NCI-H1694 (cell line): ENCODE measurements around the gene SFTA2.
A peak's percentile ranks its signal among the peaks of the same experiment; 100 is the strongest.
"Not testable (repeated sequence)": the region's sequence is repeated elsewhere in the genome, so short reads cannot be mapped to it uniquely, and the experiment has no call there.

Source experiments
- DNase-seq: peaks from one replicate; lab custom pipeline; 2025; lab: John Stamatoyannopoulos, UW

The SFTA2 gene

GRCh38 chr6:30942338-30943060 lies 10.5 kb upstream of the SFTA2 start:
- DNase-seq, result no peak

- no peak for DNase-seq
These were observed 8.5 kb upstream of the SFTA2 start, which contains the start of gene MUCL3 for GRCh38 chr6:30940361-30940986. MUCL3 (plus strand) TSS chr6:30940973; CDS start chr6:30941000, 27 bp downstream.

GRCh38 chr6:30939473-30939872 lies 7.5 kb upstream of the SFTA2 start:
- DNase-seq, result no peak

GRCh38 chr6:30938730-30939129 lies 6.8 kb upstream of the SFTA2 start:
- DNase-seq, result no peak

- no peak for DNase-seq
These were observed 5.3 kb upstream of the SFTA2 start for GRCh38 chr6:30937265-30937664.

- DNase-seq, result no peak
These were observed 3.0 kb upstream of the SFTA2 start for GRCh38 chr6:30935018-30935417.

- no peak for DNase-seq
These were observed 845 bp upstream of the SFTA2 start for GRCh38 chr6:30932665-30933365.

GRCh38 chr6:30931272-30931671 lies 698 bp downstream of the SFTA2 start:
- DNase-seq, result no peak

GRCh38 chr6:30930506-30930905 lies 1.5 kb downstream of the SFTA2 start:
- DNase-seq, result no peak

GRCh38 chr6:30928677-30929076 lies 3.3 kb downstream of the SFTA2 start:
- DNase-seq, result no peak

GRCh38 chr6:30927080-30927479 lies 4.9 kb downstream of the SFTA2 start:
- DNase-seq, result not testable (repeated sequence)

GRCh38 chr6:30926644-30927043 lies 5.3 kb downstream of the SFTA2 start:
- DNase-seq, result no peak

GRCh38 chr6:30924040-30924627 lies 7.8 kb downstream of the SFTA2 start:
- DNase-seq, result not testable (repeated sequence)

- no peak for DNase-seq
These were observed 9.5 kb downstream of the SFTA2 start for GRCh38 chr6:30922447-30922852.

GRCh38 chr6:30918670-30919069 lies 13.3 kb downstream of the SFTA2 start:
- DNase-seq, result no peak

GRCh38 chr6:30917487-30917886 lies 14.5 kb downstream of the SFTA2 start:
- no peak for DNase-seq

GRCh38 chr6:30917041-30917440 lies 14.9 kb downstream of the SFTA2 start:
- DNase-seq, result no peak

- peak; percentile 11 for DNase-seq
These were observed 16.4 kb downstream of the SFTA2 start for GRCh38 chr6:30915591-30915946.

GRCh38 chr6:30914854-30915590 lies 16.9 kb downstream of the SFTA2 start:
- no peak for DNase-seq

GRCh38 chr6:30914076-30914853 lies 17.7 kb downstream of the SFTA2 start, which contains the start of gene VARS2:
VARS2 (plus strand) TSS chr6:30914238; CDS start chr6:30914837, 599 bp downstream.
- DNase-seq, result peak; percentile 67

- no peak for DNase-seq
These were observed 18.3 kb downstream of the SFTA2 start for GRCh38 chr6:30913721-30914075.
